HEK293T (cell line): ENCODE results near the gene TGFB2.

Source experiments
- CTCF ChIA-PET: fragments of 350-600 bp; formaldehyde crosslinking; extraction: SDS; loops from one replicate; lab custom pipeline; 2021; ENCODE audit warnings: antibody characterized with exemption, inconsistent platforms; lab: Yijun Ruan, JAX
- POLR2A ChIA-PET: fragments of 350-600 bp; formaldehyde crosslinking; extraction: SDS; loops from one replicate; lab custom pipeline; 2020; ENCODE audit warnings: antibody characterized with exemption, inconsistent platforms; lab: Yijun Ruan, JAX
- DNase-seq: peaks from one replicate; pipeline ENCODE4 v3.0.0; 2012; ENCODE audit warnings: mixed read lengths; ENCODE audit errors: extremely low spot score
- ARNT ChIP-seq: fragments of 450-650 bp; IDR thresholded peaks from 2 replicates; pipeline ENCODE4 v1.6.1; 2017; ENCODE audit warnings: mild to moderate bottlenecking
- BHLHE40 ChIP-seq: fragments of 450-650 bp; IDR thresholded peaks from 2 replicates; pipeline ENCODE4 v1.6.1; 2016; ENCODE audit warnings: mild to moderate bottlenecking, moderate library complexity, borderline replicate concordance
- CTBP1 ChIP-seq: fragments of 450-650 bp; IDR thresholded peaks from 2 replicates; pipeline ENCODE4 v1.6.1; 2016; ENCODE audit warnings: borderline replicate concordance
- ELF4 ChIP-seq: fragments of 450-650 bp; IDR thresholded peaks from 2 replicates; pipeline ENCODE4 v1.6.1; 2017; ENCODE audit warnings: antibody characterized with exemption
- FOXA1 ChIP-seq: fragments of 450-650 bp; IDR thresholded peaks from 2 replicates; pipeline ENCODE4 v1.6.1; 2016; ENCODE audit warnings: mild to moderate bottlenecking
- FOXK2 ChIP-seq: fragments of 450-650 bp; IDR thresholded peaks from 2 replicates; pipeline ENCODE4 v1.6.1; 2016; ENCODE audit warnings: mild to moderate bottlenecking
- FOXM1 ChIP-seq: fragments of 450-650 bp; IDR thresholded peaks from 2 replicates; pipeline ENCODE4 v1.6.1; 2017; ENCODE audit warnings: mild to moderate bottlenecking, borderline replicate concordance
- HDGF ChIP-seq: fragments of 450-650 bp; IDR thresholded peaks from 2 replicates; pipeline ENCODE4 v1.6.1; 2017; ENCODE audit warnings: antibody characterized with exemption, borderline replicate concordance
- L3MBTL2 ChIP-seq: fragments of 450-650 bp; conservative IDR thresholded peaks from 2 replicates; pipeline ENCODE4 v1.6.1; 2016; ENCODE audit warnings: mild to moderate bottlenecking
- LEF1 ChIP-seq: fragments of 450-650 bp; IDR thresholded peaks from 2 replicates; pipeline ENCODE4 v1.6.1; 2017; ENCODE audit warnings: mild to moderate bottlenecking, borderline replicate concordance
- NFRKB ChIP-seq: fragments of 450-650 bp; IDR thresholded peaks from 2 replicates; pipeline ENCODE4 v1.6.1; 2016; ENCODE audit warnings: mild to moderate bottlenecking, moderate library complexity
- PKNOX1 ChIP-seq: fragments of 450-650 bp; IDR thresholded peaks from 2 replicates; pipeline ENCODE4 v1.6.1; 2016
- SP1 ChIP-seq: fragments of 450-650 bp; IDR thresholded peaks from 2 replicates; pipeline ENCODE4 v1.6.1; 2017
- SUZ12 ChIP-seq: fragments of 450-650 bp; IDR thresholded peaks from 2 replicates; pipeline ENCODE4 v1.6.1; 2016; ENCODE audit warnings: mild to moderate bottlenecking
- TARDBP ChIP-seq: fragments of 450-650 bp; IDR thresholded peaks from 2 replicates; pipeline ENCODE4 v1.6.1; 2016
- ZNF384 ChIP-seq: fragments of 450-650 bp; IDR thresholded peaks from 2 replicates; pipeline ENCODE4 v1.6.1; 2016

TGFB2 gene

GRCh38 chr1:218299416-218299815 is 45.7 kb upstream of the TGFB2 start:
- TF ChIP-seq ELF4 (no peak), FOXK2 (no peak), TARDBP (no peak)
- CTCF ChIA-PET, result interaction anchor here (0.6 to 1.0 kb wide), 4 partner anchors 31 to 546 kb away, joined by 3 to 4 read pairs (median 3); no protein-coding TSS in a partner anchor
- POLR2A ChIA-PET, result interaction anchor here (0.8 kb wide), 1 partner anchor 14 kb away, joined by 5 read pairs; the partner anchor contains the start of gene RRP15
- DNase-seq, result peak; percentile 38

GRCh38 chr1:218301217-218301616 is 43.9 kb upstream of the TGFB2 start:
- POLR2A ChIA-PET, result no interaction called here
- TF ChIP-seq TARDBP (no peak), PKNOX1 (no peak), HDGF (no peak), L3MBTL2 (no peak)
- DNase-seq, result no peak
- CTCF ChIA-PET, result interaction anchor here (0.6 kb wide), 2 partner anchors 42 to 1107 kb away, joined by 3 read pairs; no protein-coding TSS in a partner anchor

GRCh38 chr1:218302155-218302554 is 43.0 kb upstream of the TGFB2 start:
- no peak for DNase-seq
- CTCF ChIA-PET, result interaction anchor here (0.6 to 1.3 kb wide), 3 partner anchors 28 to 1265 kb away, joined by 3 to 4 read pairs (median 3); no protein-coding TSS in a partner anchor
- TF ChIP-seq FOXM1, result no peak
- TF ChIP-seq FOXA1, result no peak
- TF ChIP-seq L3MBTL2, result no peak
- no peak for TF ChIP-seq ELF4
- no peak for TF ChIP-seq PKNOX1
- no peak for TF ChIP-seq BHLHE40
- no peak for TF ChIP-seq FOXK2
- TF ChIP-seq SUZ12, result no peak
- no peak for TF ChIP-seq CTBP1
- TF ChIP-seq LEF1, result no peak
- no peak for TF ChIP-seq SP1
- TF ChIP-seq HDGF, result no peak
- no peak for TF ChIP-seq ZNF384
- no peak for TF ChIP-seq NFRKB
- TF ChIP-seq ARNT, result no peak
- POLR2A ChIA-PET, result interaction anchor here (0.8 kb wide), 1 partner anchor 17 kb away, joined by 4 read pairs; the partner anchor contains the start of gene RRP15

GRCh38 chr1:218303176-218303879 is 41.8 kb upstream of the TGFB2 start:
- ChIA-PET CTCF (interaction anchor here (1.3 kb wide), 1 partner anchor 27 kb away, joined by 3 read pairs; no protein-coding TSS in a partner anchor), POLR2A (no interaction called here)
- DNase-seq, result no peak
- TF ChIP-seq NFRKB (no peak), FOXK2 (no peak), SUZ12 (no peak), LEF1 (no peak), HDGF (no peak), ELF4 (no peak), PKNOX1 (no peak), FOXA1 (no peak), TARDBP (no peak), CTBP1 (no peak), BHLHE40 (no peak), ARNT (no peak), ZNF384 (no peak), L3MBTL2 (no peak), FOXM1 (no peak), SP1 (no peak)

- ChIA-PET CTCF (interaction anchor here (0.6 kb wide), 2 partner anchors 367 to 882 kb away, joined by 4 to 9 read pairs; no protein-coding TSS in a partner anchor), POLR2A (interaction anchor here (1.4 kb wide), 1 partner anchor 20 kb away, joined by 5 read pairs; the partner anchor contains the start of gene RRP15)
- peak; percentile 69 for DNase-seq
- TF ChIP-seq CTBP1, result no peak
- no peak for TF ChIP-seq LEF1
- peak; percentile 95 for TF ChIP-seq PKNOX1
- no peak for TF ChIP-seq FOXK2
- TF ChIP-seq L3MBTL2, result peak; percentile 60
Observed at GRCh38 chr1:218304281-218305039, 40.7 kb upstream of the TGFB2 start.
